HG03575 (cell line): ENCODE data around the gene TLR6.

Experiments
- ATAC-seq: cut with Tn5 transposase; IDR thresholded peaks from one replicate; pipeline ENCODE4 v1.9.1; 2021; ENCODE audit not compliant: unreplicated experiment, insufficient number of reproducible peaks, low FRiP score; ENCODE audit errors: extremely low read depth

Gene TLR6

DNA sequence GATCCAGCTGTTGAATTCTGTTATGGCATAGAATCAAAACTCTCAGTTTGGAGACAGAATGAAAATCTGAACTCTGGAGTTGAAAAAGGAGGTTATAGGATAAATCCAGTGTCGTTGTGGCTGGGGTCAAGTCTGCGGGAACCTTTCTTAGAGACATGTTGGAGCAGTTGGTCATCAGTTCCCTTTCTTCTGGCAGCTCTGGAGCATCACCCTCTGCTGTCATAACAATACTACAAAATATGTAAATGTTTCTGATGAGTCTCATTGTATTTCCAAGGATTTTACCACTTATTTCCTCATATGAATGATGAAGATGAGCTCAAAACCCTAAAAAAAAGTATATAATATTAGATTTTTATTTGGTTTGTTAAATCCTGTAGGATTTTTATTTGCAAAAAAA, 81.3 kb downstream of the TLR6 start:
- no peak for ATAC-seq

DNA sequence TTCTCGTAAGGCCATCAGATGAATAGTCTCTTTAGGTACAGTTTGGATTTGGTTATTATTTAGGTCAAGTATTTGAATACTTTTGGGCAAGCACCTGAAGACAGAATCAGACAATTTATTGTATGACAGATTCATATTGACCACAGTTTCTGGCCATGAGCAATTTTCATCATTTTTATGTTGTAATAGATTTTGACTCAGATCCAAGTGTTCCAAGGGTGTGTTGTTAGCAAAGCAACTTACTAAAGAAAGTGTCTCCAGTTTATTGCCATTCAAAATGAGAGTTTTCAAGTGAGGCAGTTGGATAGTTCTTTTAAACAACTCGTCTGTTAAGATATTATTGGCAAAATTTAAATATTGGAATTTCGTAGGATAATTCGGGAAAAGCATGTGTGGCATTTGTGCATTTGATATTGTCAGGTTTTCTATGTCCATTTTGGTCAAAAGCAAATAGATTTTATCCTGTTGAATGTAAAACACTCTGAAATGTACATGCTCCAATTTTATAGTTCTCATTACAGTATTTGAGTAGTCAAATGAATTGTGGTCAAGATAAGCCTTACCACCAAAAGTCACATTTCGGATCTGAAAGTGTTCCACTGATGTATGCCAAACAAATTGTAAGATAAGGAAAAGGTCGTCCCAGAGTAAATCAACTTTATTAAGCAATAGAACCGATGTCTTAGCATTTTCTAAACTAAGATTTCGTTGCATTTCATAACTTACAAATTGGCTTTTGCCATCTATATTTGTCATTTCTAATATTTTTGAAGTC, 82.2 kb downstream of the TLR6 start:
- no peak for ATAC-seq
